Measurements from ENCODE around the gene AGTR1.
"Not testable (repeated sequence)": the region's sequence is repeated elsewhere in the genome, so short reads cannot be mapped to it uniquely, and the experiment has no call there.

AGTR1 gene

GRCh38 chr3:148759430-148759829, 61.7 kb downstream of the AGTR1 start:
- DNase-seq, result no peak

GRCh38 chr3:148763156-148763680, 65.5 kb downstream of the AGTR1 start:
- no peak for DNase-seq

GRCh38 chr3:148763986-148764935, 66.6 kb downstream of the AGTR1 start:
- DNase-seq, result no peak

GRCh38 chr3:148772361-148772760, 74.7 kb downstream of the AGTR1 start:
- DNase-seq, result no peak

GRCh38 chr3:148772835-148773234, 75.1 kb downstream of the AGTR1 start:
- DNase-seq, result no peak

GRCh38 chr3:148773805-148774204, 76.1 kb downstream of the AGTR1 start:
- no peak for DNase-seq

GRCh38 chr3:148778926-148779325, 81.2 kb downstream of the AGTR1 start:
- DNase-seq, result no peak

- DNase-seq, result not testable (repeated sequence)
Measured at GRCh38 chr3:148785026-148785425, 87.3 kb downstream of the AGTR1 start.

- not testable (repeated sequence) for DNase-seq
Measured at GRCh38 chr3:148786159-148786558, 88.5 kb downstream of the AGTR1 start.

- DNase-seq, result no peak
Measured at GRCh38 chr3:148789146-148789545, 91.4 kb downstream of the AGTR1 start.

- DNase-seq, result no peak
Measured at GRCh38 chr3:148789906-148790305, 92.2 kb downstream of the AGTR1 start.

GRCh38 chr3:148790370-148790769, 92.7 kb downstream of the AGTR1 start:
- no peak for DNase-seq

GRCh38 chr3:148790851-148791735, 93.4 kb downstream of the AGTR1 start:
- DNase-seq, result no peak

- DNase-seq, result no peak
Measured at GRCh38 chr3:148791920-148792319, 94.2 kb downstream of the AGTR1 start.

- no peak for DNase-seq
Measured at GRCh38 chr3:148792516-148792915, 94.8 kb downstream of the AGTR1 start.

All from HCEC 1CT (cell line).